Erythroblast (primary cell): ENCODE data around the gene CPD.
A peak's percentile ranks its signal among the peaks of the same experiment; 100 is the strongest.

Source experiments
- GATA1 ChIP-seq: IDR thresholded peaks from 2 replicates; pipeline ENCODE4 v1.6.1; 2011; ENCODE audit warnings: low read depth, mild to moderate bottlenecking, control low read depth, low read length, moderate library complexity
- POLR2A ChIP-seq: IDR thresholded peaks from 2 replicates; pipeline ENCODE4 v1.6.1; 2011; ENCODE audit warnings: mild to moderate bottlenecking, low read length

DNA sequence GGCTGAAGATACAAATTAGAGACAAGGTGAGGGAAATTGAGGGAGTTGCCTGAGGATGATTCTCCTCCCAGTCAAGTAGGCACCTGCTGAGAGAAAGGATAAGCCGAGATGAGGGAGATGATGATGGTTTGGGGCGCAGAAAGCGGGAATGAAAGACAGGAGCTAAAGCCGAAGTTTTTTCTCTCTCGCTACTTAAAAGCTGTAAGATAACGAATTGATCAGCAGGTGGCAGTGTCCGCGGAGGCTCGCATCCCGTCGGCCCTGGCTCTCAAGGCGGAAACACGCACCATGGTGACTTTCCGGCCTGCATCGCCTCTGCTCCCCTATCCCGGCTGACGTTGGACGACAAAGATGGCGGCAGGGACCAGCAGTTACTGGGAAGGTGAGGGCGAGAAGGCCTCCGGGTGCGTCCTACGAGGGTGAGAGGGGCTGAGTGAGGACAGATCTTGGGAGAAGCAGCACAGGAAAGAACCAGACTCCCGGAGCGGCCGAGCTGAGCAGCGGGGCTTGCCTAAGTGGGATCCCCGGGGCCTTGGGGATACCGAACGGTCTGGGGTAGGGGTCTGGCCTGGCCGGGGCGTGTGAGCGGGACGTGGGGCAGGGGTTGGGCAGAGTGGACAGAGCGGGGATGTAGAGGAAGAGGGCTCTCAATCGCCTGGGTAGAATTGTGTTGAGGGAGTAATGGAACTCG lies 98.5 kb downstream of the CPD start, which contains the start of gene GOSR1:
- TF ChIP-seq POLR2A (peak; percentile 93), GATA1 (no peak)
